Psoas muscle (tissue), 8 donors: ENCODE measurements around the gene SSC5D. TPM values are rescaled to one million over a fixed set of nuclear protein-coding genes. Genes with fewer than 3 reads are reported as not detected.

ENCODE experiments used
- ATAC-seq, 4 donors: fragments of 200-7000 bp; cut with Tn5 transposase; one replicate each; pipeline ENCODE4 v1.9.1; 2020; ENCODE audit warnings: moderate library complexity in 3 of 4, mild to moderate bottlenecking in 2 of 4
- DNase-seq, 2 donors: peaks; one replicate each; pipeline ENCODE4 v3.0.0-alpha.2; 2020
- H3K27ac ChIP-seq: fragments of 200-600 bp; one replicate; pipeline ENCODE4 v1.8.0; 2022
- H3K27me3 ChIP-seq, 3 donors: fragments of 200-600 bp in 1 of 3; one replicate each; pipeline versions ENCODE4 v1.6.1 to v1.8.0; 2013 to 2022; ENCODE audit warnings: low read length in 2 of 3, mild to moderate bottlenecking in 2 of 3, moderate library complexity in 1 of 3; ENCODE audit not compliant: insufficient read depth in 3 of 3
- H3K36me3 ChIP-seq, 2 donors: fragments of 200-600 bp in 1 of 2; one replicate each; pipeline versions ENCODE4 v1.6.1 to v1.8.0; 2013 to 2022; ENCODE audit warnings: low read depth in 1 of 2, mild to moderate bottlenecking in 1 of 2, moderate library complexity in 1 of 2; ENCODE audit not compliant: insufficient read depth in 1 of 2
- H3K4me1 ChIP-seq: fragments of 200-600 bp; one replicate; pipeline ENCODE4 v1.8.0; 2022
- H3K4me3 ChIP-seq: fragments of 200-600 bp; one replicate; pipeline ENCODE4 v1.8.0; 2022; ENCODE audit warnings: mild to moderate bottlenecking
- H3K9me3 ChIP-seq: fragments of 200-600 bp; one replicate; pipeline ENCODE4 v1.8.0; 2022
- CTCF ChIP-seq: fragments of 200-600 bp; IDR thresholded peaks from one replicate; pipeline ENCODE4 v1.8.0; 2022; ENCODE audit warnings: antibody characterized with exemption
- whole genome bisulfite sequencing, 3 donors: extraction: QIAGEN DNeasy Blood & Tissue Kit; methylation state at CpG; one replicate each; pipeline versions ENCODE4 v1.1.6 to v1.1.7; 2013; 5-methylcytosine and 5-hydroxymethylcytosine counted together
- intact Hi-C, 2 donors: fragments of 100-400 bp; cut with DNase I; formaldehyde crosslinking; loops; one replicate each; pipeline versions ENCODE4 v1.11.0 to v1.14.2; 2022
- polyA plus RNA-seq, 3 donors: library from polyadenylated mRNA; stranded (reverse); fragments of 200-250 nt; gene quantifications; one replicate each; pipeline ENCODE4 v1.2.3, GENCODE V29; 2013
- total RNA-seq, 4 donors: library from RNA; stranded (reverse); fragmentation: NEBNext Ultra II Directional in 2 of 4; extraction: Animal tissue kit (Norgen Biotek cat#: 25700) in 2 of 4; gene quantifications; one replicate each; pipeline versions ENCODE4 v1.2.1 to v1.2.4, GENCODE V29; 2021 to 2023
- donor health status: healthy with polysubstance abuse.
- donor health status: DM: no; HTN: no; CAD: no; lungs with moderate emphysema.
- donor health status: Bipolar disorder and iron deficiency.
- donor health status: healthy.
- donor health status: DM: yes; HTN: yes; CAD: no.
- donor health status: DM: no; HTN: no; CAD: no.
- donor health status: DM: no; HTN: no; CAD: no.
- donor health status: DM: yes; HTN: yes; CAD: no.

SSC5D gene
- total and polyA plus RNA-seq, 7 donors: 0.11 to 4.6 (median 1.2) TPM

GRCh38 chr19:55504252-55504603 is 16.0 kb downstream of the SSC5D start:
- Histone ChIP-seq H3K27ac (no peak overlapping the region), H3K9me3 (no peaks in the 10 kb centered on the region), H3K4me3 (peak overlapping the region; percentile 52), H3K4me1 (no peaks in the 10 kb centered on the region), H3K36me3 (no peaks in the 10 kb centered on the region), H3K27me3 (peaks cover 0 to 24% (median 3%) of the 10 kb centered on the region in 3 donors)
- ATAC-seq (no peak), DNase-seq (no peak)
- TF ChIP-seq CTCF: no peak
- WGBS, 3 donors: 33 to 36% (median 34%) methylated on average over 13 of the region's 13 CpGs
- intact Hi-C loops: loop anchor here (5.0 to 10.0 kb wide), 3 partner anchors 37 to 362 kb away; partner anchors contain the start of gene TNNT1 (in 1 of the 2)

GRCh38 chr19:55504981-55505380 is 16.7 kb downstream of the SSC5D start:
- no peaks in the 10 kb centered on the region for H3K4me1 ChIP-seq
- 28 to 44% (median 34%) methylated on average over 11 of the region's 11 CpGs for WGBS, 3 donors
- H3K9me3 ChIP-seq: no peaks in the 10 kb centered on the region
- no peak overlapping the region for H3K27ac ChIP-seq
- DNase-seq: no peak
- no peak for TF ChIP-seq CTCF
- intact Hi-C loops: loop anchor here (5.0 to 10.0 kb wide), 3 partner anchors 38 to 363 kb away; partner anchors contain the start of gene TNNT1 (in 1 of the 2)
- no peak overlapping the region for H3K4me3 ChIP-seq
- no peak for ATAC-seq
- H3K36me3 ChIP-seq: no peaks in the 10 kb centered on the region
- peaks cover 0 to 24% (median 3%) of the 10 kb centered on the region in 3 donors for H3K27me3 ChIP-seq

- no peak for DNase-seq
- H3K4me1 ChIP-seq: no peaks in the 10 kb centered on the region
- no peak overlapping the region for H3K4me3 ChIP-seq
- ATAC-seq: no peak
- no peaks in the 10 kb centered on the region for H3K36me3 ChIP-seq
- 57 to 72% (median 68%) methylated on average over 10 of the region's 10 CpGs for WGBS, 3 donors
- intact Hi-C loops: loop anchor here in 1 of 2 donors (10.0 kb wide), 1 partner anchor 363 kb away; the partner anchor contains the start of gene TNNT1
- no peak for TF ChIP-seq CTCF
- H3K27ac ChIP-seq: no peak overlapping the region
- peaks cover 0 to 24% (median 3%) of the 10 kb centered on the region in 3 donors for H3K27me3 ChIP-seq
- H3K9me3 ChIP-seq: no peaks in the 10 kb centered on the region
Observed at GRCh38 chr19:55508120-55508519, 19.9 kb downstream of the SSC5D start.

- 8 to 10% (median 9%) methylated on average over 39 to 61 of the region's 61 CpGs for whole genome bisulfite sequencing, 3 donors
- DNase-seq (peak; percentile 94 to 97), ATAC-seq (peak; percentile 80 to 91 (median 84))
- Histone ChIP-seq H3K4me3 (peak overlapping the region; percentile 71), H3K4me1 (peaks cover 15% of the 10 kb centered on the region), H3K27ac (peak overlapping the region; percentile 95), H3K9me3 (no peaks in the 10 kb centered on the region), H3K36me3 (no peaks in the 10 kb centered on the region), H3K27me3 (no peaks in the 10 kb centered on the region)
- peak; percentile 78 for TF ChIP-seq CTCF
- intact Hi-C loops: loop anchor here (1.0 to 5.0 kb wide), 4 partner anchors 64 to 115 kb away; partner anchors contain the start of gene ZNF579 (in 1 of the 2)
Observed at GRCh38 chr19:55516878-55517620, 28.8 kb downstream of the SSC5D start.
